K562 (cell line): ENCODE results near the gene SCTR. TPM values are rescaled to one million over a fixed set of nuclear protein-coding genes. Genes with fewer than 3 reads are reported as not detected.

Experiments used
- ATAC-seq: fragments of 200-7000 bp; cut with Tn5 transposase; 3 replicates; pipeline ENCODE4 v1.9.1; 2020; ENCODE audit warnings: moderate library complexity
- BruUV-seq: library from RNA; stranded (reverse); fragments of 400-500 nt; replicated peaks from 2 replicates; lab custom pipeline; 2021; lab: Mats Ljungman, UMichigan
- CTCF ChIA-PET: fragments of 300-600 bp; formaldehyde crosslinking; extraction: SDS; loops from one replicate; lab custom pipeline; 2021; ENCODE audit warnings: low intra/inter-chr PET ratio; lab: Yijun Ruan, JAX
- POLR2A ChIA-PET: fragments of 300-600, 350-650 bp; sonication (Branson Sonifier 250); formaldehyde crosslinking; extraction: SDS; loops from one replicate; lab custom pipeline; 2021; ENCODE audit warnings: antibody characterized with exemption, inconsistent platforms; lab: Yijun Ruan, JAX
- DNase-seq, 4 experiments: peaks; one replicate each; pipeline versions ENCODE4 v3.0.0 to v3.0.0-alpha.2; 2011 to 2018; ENCODE audit warnings: low spot score in 3 of 4, mixed read lengths in 3 of 4; ENCODE audit errors: extremely low read depth in 1 of 4
- FAIRE-seq: peaks from 2 replicates; lab custom pipeline; 2011; peaks lifted over from hg19 to GRCh38; lab: Jason Lieb, UNC
- H2AFZ ChIP-seq: 2 replicates; pipeline ENCODE4 v1.6.0; 2011; ENCODE audit warnings: low read depth, low read length, control low read depth, inconsistent platforms
- H3K27ac ChIP-seq: fragments of 200-600 bp; 3 replicates; pipeline ENCODE4 v1.8.0; 2011; ENCODE audit warnings: low read depth, mild to moderate bottlenecking, control low read depth, inconsistent platforms, low read length, moderate library complexity, mixed read lengths; ENCODE audit errors: extremely low read depth
- H3K27me3 ChIP-seq, 2 experiments: fragments of 300-600 bp in 1 of 2; 2 replicates in 1 of 2; 3 replicates in 1 of 2; pipeline versions ENCODE4 v1.6.0 to v1.8.0; 2011; ENCODE audit warnings: inconsistent platforms in 2 of 2, low read length in 2 of 2, mild to moderate bottlenecking in 1 of 2, mixed read lengths in 1 of 2, moderate library complexity in 1 of 2; ENCODE audit not compliant: control insufficient read depth in 2 of 2, insufficient read depth in 2 of 2
- H3K36me3 ChIP-seq: fragments of 300-600 bp; 3 replicates; pipeline ENCODE4 v1.8.0; 2011; ENCODE audit warnings: mild to moderate bottlenecking, low read length, inconsistent platforms; ENCODE audit not compliant: control insufficient read depth, insufficient read depth
- H3K4me1 ChIP-seq, 2 experiments: fragments of 200-600 bp in 1 of 2; replicated peaks in 1 of 2; 2 replicates in 1 of 2; 3 replicates in 1 of 2; pipeline versions ENCODE4 v1.5.1 to v1.8.0; 2011; ENCODE audit warnings: inconsistent platforms in 2 of 2, low read length in 2 of 2, mild to moderate bottlenecking in 1 of 2, mixed read lengths in 1 of 2, moderate library complexity in 1 of 2; ENCODE audit not compliant: control insufficient read depth in 2 of 2, insufficient read depth in 2 of 2
- H3K4me2 ChIP-seq: 2 replicates; pipeline ENCODE4 v1.6.1; 2011; ENCODE audit warnings: low read length, control low read depth, inconsistent platforms, mixed read lengths; ENCODE audit not compliant: insufficient read depth
- H3K4me3 ChIP-seq: fragments of 200-600 bp; sonication (generic), shearing (Covaris generic); 2 replicates; pipeline ENCODE4 v1.5.1; 2016; ENCODE audit warnings: control low read depth, inconsistent platforms
- H3K79me2 ChIP-seq: fragments of 200-600 bp; 3 replicates; pipeline ENCODE4 v1.8.0; 2011; ENCODE audit warnings: low read length, inconsistent platforms; ENCODE audit not compliant: control insufficient read depth, insufficient read depth
- H3K9ac ChIP-seq, 2 experiments: 2 replicates each; pipeline versions ENCODE4 v1.6.0 to v1.6.1; 2011; ENCODE audit warnings: low read depth in 2 of 2, low read length in 2 of 2, control low read depth in 1 of 2, inconsistent platforms in 1 of 2, mild to moderate bottlenecking in 1 of 2, mixed read lengths in 1 of 2; ENCODE audit not compliant: insufficient read depth in 1 of 2
- H3K9me1 ChIP-seq: one replicate; pipeline ENCODE4 v1.6.0; 2011; ENCODE audit warnings: inconsistent platforms, mild to moderate bottlenecking, low read length, moderate library complexity; ENCODE audit not compliant: control insufficient read depth, insufficient read depth
- H3K9me3 ChIP-seq: replicated peaks from 2 replicates; pipeline ENCODE4 v1.5.1; 2011; ENCODE audit warnings: low read depth, low read length, inconsistent platforms; ENCODE audit not compliant: control insufficient read depth, insufficient read depth
- H4K20me1 ChIP-seq: replicated peaks from 2 replicates; pipeline ENCODE4 v1.6.1; 2011; ENCODE audit warnings: low read length, inconsistent platforms, mixed read lengths; ENCODE audit not compliant: control insufficient read depth, insufficient read depth
- CEBPB ChIP-seq: fragments of 450-650 bp; IDR thresholded peaks from 2 replicates; pipeline ENCODE4 v1.6.1; 2016; ENCODE audit warnings: missing genetic modification characterization, missing compliant biosample characterization
- DPF2 ChIP-seq: fragments of 450-650 bp; IDR thresholded peaks from 2 replicates; pipeline ENCODE4 v1.6.1; 2016
- IRF1 ChIP-seq: sonication (generic); formaldehyde crosslinking; IDR thresholded peaks from 2 replicates; pipeline ENCODE4 v1.8.0; 2022; ENCODE audit warnings: missing genetic modification reagents, mild to moderate bottlenecking, borderline replicate concordance
- MED1 ChIP-seq: sonication (generic); formaldehyde crosslinking; IDR thresholded peaks from 2 replicates; pipeline ENCODE4 v1.8.1; 2023; ENCODE audit warnings: missing genetic modification reagents, borderline replicate concordance
- NR2C2 ChIP-seq, 2 experiments: fragments of 200-800 bp in 1 of 2; sonication (Bioruptor generic) in 1 of 2; sonication (generic) in 1 of 2; formaldehyde crosslinking in 1 of 2; IDR thresholded peaks; 2 replicates each; pipeline versions ENCODE4 v1.6.1 to v1.8.0; 2016 to 2022; ENCODE audit warnings: mild to moderate bottlenecking in 1 of 2, missing compliant biosample characterization in 1 of 2, missing genetic modification characterization in 1 of 2, missing genetic modification reagents in 1 of 2
- PBX2 ChIP-seq, 2 experiments: IDR thresholded peaks in 1 of 2; conservative IDR thresholded peaks in 1 of 2; 2 replicates each; pipeline ENCODE4 v1.6.1; 2016; ENCODE audit warnings: low read depth in 2 of 2, mild to moderate bottlenecking in 1 of 2, missing compliant biosample characterization in 1 of 2, missing genetic modification characterization in 1 of 2, moderate library complexity in 1 of 2
- RBM22 ChIP-seq: fragments of 200-400 bp; formaldehyde crosslinking; IDR thresholded peaks from 2 replicates; pipeline ENCODE4 v1.6.1; 2018; ENCODE audit warnings: low read length, low read depth; ENCODE audit not compliant: poor library complexity, severe bottlenecking
- RNF219 ChIP-seq: fragments of 250-450 bp; sonication (Bioruptor Pico); IDR thresholded peaks from 2 replicates; pipeline ENCODE4 v1.5.0; 2022; ENCODE audit warnings: mild to moderate bottlenecking
- THRAP3 ChIP-seq: fragments of 450-650 bp; IDR thresholded peaks from 2 replicates; pipeline ENCODE4 v1.6.1; 2016; ENCODE audit warnings: mild to moderate bottlenecking, inconsistent platforms, borderline replicate concordance
- XRCC4 ChIP-seq: IDR thresholded peaks from one replicate; pipeline ENCODE4 v1.6.1; 2011; ENCODE audit not compliant: insufficient read depth, insufficient read length; ENCODE audit errors: extremely low read depth
- ZNF239 ChIP-seq: fragments of 250-450 bp; sonication (Bioruptor Pico); IDR thresholded peaks from 2 replicates; pipeline ENCODE4 v1.4.0; 2020; ENCODE audit warnings: mild to moderate bottlenecking
- ZNF263 ChIP-seq: sonication (generic); formaldehyde crosslinking; IDR thresholded peaks from 2 replicates; pipeline ENCODE4 v1.8.0; 2022; ENCODE audit warnings: mild to moderate bottlenecking, missing genetic modification reagents, borderline replicate concordance
- WGBS: fragments of 100-300 bp; shearing (Covaris generic); methylation state at CpG from one replicate; pipeline ENCODE4 v1.1.6; 2016; ENCODE audit warnings: low coverage, mixed read lengths; ENCODE audit not compliant: insufficient coverage; ENCODE audit errors: missing lambda C conversion rate; 5-methylcytosine and 5-hydroxymethylcytosine counted together
- in situ Hi-C: fragments of 300-500 bp; cut with MboI; formaldehyde crosslinking; loops from 4 replicates; pipeline ENCODE4 v1.15.0; 2018; ENCODE audit warnings: inconsistent platforms, mixed read lengths
- intact Hi-C: fragments of 100-400 bp; cut with micrococcal nuclease; formaldehyde crosslinking; loops from 2 replicates; pipeline ENCODE4 v1.14.2; 2022
- polyA plus RNA-seq, 8 experiments: library from polyadenylated mRNA; depleted of rRNA in 4 of 8; stranded (reverse) in 5 of 8; unstranded in 3 of 8; fragments of >200 nt; fragmentation: Nextera tagmentation in 2 of 8; fragmentation: Illumina TruSeq in 1 of 8; extraction: Ambion mirVana in 2 of 8; extraction: Trizol in 1 of 8; gene quantifications; 2 replicates each; pipeline versions ENCODE4 v1.2.1 to v1.2.3, GENCODE V29; 2011 to 2014; ENCODE audit warnings: inconsistent platforms in 1 of 8, missing spikeins in 1 of 8
- total RNA-seq, 7 experiments: library from RNA; depleted of rRNA in 6 of 7; stranded (reverse); fragments of >200 nt in 6 of 7; fragmentation: Illumina TruSeq in 2 of 7; extraction: Trizol in 2 of 7; gene quantifications; 2 replicates each; pipeline versions ENCODE4 v1.2.1 to v1.2.3, GENCODE V29; 2011 to 2021; ENCODE audit warnings: low replicate concordance in 1 of 7
- TF ChIP-seq, protein P1 (sequence below): fragments of 450-650 bp; conservative IDR thresholded peaks from 2 replicates; pipeline ENCODE4 v1.6.1; 2016; ENCODE audit warnings: missing genetic modification characterization, low read depth, mild to moderate bottlenecking, missing compliant biosample characterization, moderate library complexity

SCTR gene
- total and polyA plus RNA-seq, 9 of the 15 experiments (the other 6 are each of a cell fraction or from before 2014, with no cell fraction given) = not detected

- no peak overlapping the region for H3K27ac ChIP-seq
- ATAC-seq (no peak), FAIRE-seq (no peak), DNase-seq (no peak)
- in situ Hi-C loops = no loop called here
- H3K9me3 ChIP-seq = no peaks in the 10 kb centered on the region
- 0 out of 2 replicates have a peak, but pooled peaks cover 3% of the 10 kb centered on the region for H4K20me1 ChIP-seq
- WGBS = 13% methylated on average over 6 of the region's 6 CpGs
- H3K36me3 ChIP-seq = no peaks in the 10 kb centered on the region
- H3K4me3 ChIP-seq = no peak overlapping the region
- H3K4me1 ChIP-seq = peaks cover 19 to 33% of the 10 kb centered on the region in 2 experiments
- no peaks in the 10 kb centered on the region; a peak in 1 of 5 replicates for H3K27me3 ChIP-seq
- H2AFZ ChIP-seq = peak overlapping the region; percentile 15; the same call in 1 of the 2 replicates
- no peaks in the 10 kb centered on the region for H3K9me1 ChIP-seq
- ChIA-PET POLR2A (interaction anchor here (0.6 to 1.1 kb wide), 4 partner anchors 29 to 1029 kb away, joined by 3 to 4 read pairs (median 3); no protein-coding TSS in a partner anchor), CTCF (no interaction called here)
- no peak overlapping the region; the same call in 1 of the 2 replicates for H3K4me2 ChIP-seq
- no TSS peak for BruUV-seq
- no peak overlapping the region for H3K9ac ChIP-seq
- intact Hi-C loops = no loop called here
- no peaks in the 10 kb centered on the region for H3K79me2 ChIP-seq
- TF ChIP-seq, protein P1, sequence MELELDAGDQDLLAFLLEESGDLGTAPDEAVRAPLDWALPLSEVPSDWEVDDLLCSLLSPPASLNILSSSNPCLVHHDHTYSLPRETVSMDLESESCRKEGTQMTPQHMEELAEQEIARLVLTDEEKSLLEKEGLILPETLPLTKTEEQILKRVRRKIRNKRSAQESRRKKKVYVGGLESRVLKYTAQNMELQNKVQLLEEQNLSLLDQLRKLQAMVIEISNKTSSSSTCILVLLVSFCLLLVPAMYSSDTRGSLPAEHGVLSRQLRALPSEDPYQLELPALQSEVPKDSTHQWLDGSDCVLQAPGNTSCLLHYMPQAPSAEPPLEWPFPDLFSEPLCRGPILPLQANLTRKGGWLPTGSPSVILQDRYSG (tag) = no peak
- TF ChIP-seq DPF2 (no peak), PBX2 (CRISPR knock-in tag; IDR thresholded peaks at IDR 0.05; ENCODE audit: low read depth) (no peak), PBX2 (tag; conservative IDR thresholded peaks at IDR 0.05; ENCODE audit: low read depth) (peak; percentile 74), ZNF239 (CRISPR knock-in tag) (no peak), MED1 (no peak), XRCC4 (no peak), CEBPB (no peak), ZNF263 (CRISPR knock-in tag) (no peak), IRF1 (CRISPR knock-in tag) (no peak), RNF219 (CRISPR knock-in tag) (no peak), NR2C2 (CRISPR knock-in tag; IDR thresholded peaks at IDR 0.05) (no peak), NR2C2 (tag; IDR thresholded peaks at IDR 0.05) (0 out of 2 replicates have a peak, but pooled peaks have one; percentile 39), THRAP3 (no peak), RBM22 (no peak)
Observed at GRCh38 chr2:119545754-119546446, 21.6 kb upstream of the SCTR start.
